ENCODE data around the gene CTNNA2.
"Not testable (repeated sequence)": the region's sequence is repeated elsewhere in the genome, so short reads cannot be mapped to it uniquely, and the experiment has no call there.

The CTNNA2 gene

DNA sequence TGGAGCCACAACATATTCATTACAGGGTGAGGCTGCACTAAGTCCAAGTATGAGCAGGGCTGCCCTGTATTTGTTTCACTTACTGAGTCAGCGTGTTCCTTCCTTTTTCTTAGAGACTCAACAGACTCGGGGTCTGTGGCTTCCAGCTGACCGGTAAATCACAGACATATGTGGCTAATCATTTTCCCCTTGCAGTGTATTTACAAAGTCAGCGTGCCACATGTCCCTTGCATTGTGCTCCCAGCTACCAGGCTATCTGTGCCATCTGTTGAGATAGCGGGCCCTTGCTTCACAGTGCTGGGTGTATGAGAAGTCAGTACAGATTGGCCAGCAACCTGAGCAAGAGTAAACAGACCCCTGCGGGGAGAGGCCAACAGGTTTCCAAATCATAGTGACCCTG lies 537.4 kb downstream of the CTNNA2 start:
- DNase-seq: no peak

GRCh38 chr2:80053522-80054345 lies 540.9 kb downstream of the CTNNA2 start:
- DNase-seq: peak; percentile 61

- DNase-seq: no peak
These were observed 541.5 kb downstream of the CTNNA2 start for GRCh38 chr2:80054346-80054675.

DNA sequence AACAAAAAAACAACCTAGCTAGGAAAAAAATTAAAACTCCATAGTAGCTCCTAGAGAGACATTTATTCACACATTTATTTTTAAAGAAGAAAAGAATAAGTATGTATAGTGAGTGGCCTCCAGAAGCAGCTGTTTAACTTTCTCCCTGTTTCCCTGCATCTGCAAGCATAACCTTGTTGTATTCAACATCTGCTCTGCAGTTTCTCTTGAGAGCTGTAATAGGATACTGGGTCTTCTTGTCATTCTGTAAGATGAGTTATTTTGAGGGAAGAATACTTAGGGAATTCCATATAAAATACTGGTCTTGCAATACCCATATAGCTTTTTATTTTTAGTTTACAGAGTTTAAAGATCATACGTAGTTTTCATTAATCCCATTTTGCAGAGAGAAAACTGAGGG lies 545.1 kb downstream of the CTNNA2 start:
- no peak for DNase-seq

DNA sequence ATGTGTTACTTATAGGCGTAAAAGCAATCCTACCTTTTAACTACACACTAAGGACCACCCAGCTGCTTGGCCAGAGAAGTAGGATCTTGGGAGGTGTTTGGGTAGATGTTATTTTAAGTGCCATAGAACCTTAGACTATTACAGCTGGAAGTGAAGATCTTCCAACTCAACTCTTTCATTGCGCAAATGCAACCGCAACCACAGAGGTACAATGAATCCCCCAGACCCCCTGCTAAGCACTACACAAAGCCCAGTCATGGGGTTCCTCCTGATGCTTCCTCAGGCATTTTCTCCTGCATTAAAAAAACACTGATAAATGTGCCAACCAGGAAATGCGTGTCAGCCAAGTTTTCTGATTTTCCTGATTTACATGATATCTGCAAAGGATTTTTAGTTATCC lies 545.7 kb downstream of the CTNNA2 start:
- no peak for DNase-seq

- no peak for DNase-seq
These were observed 546.6 kb downstream of the CTNNA2 start for GRCh38 chr2:80059447-80059846.

DNA sequence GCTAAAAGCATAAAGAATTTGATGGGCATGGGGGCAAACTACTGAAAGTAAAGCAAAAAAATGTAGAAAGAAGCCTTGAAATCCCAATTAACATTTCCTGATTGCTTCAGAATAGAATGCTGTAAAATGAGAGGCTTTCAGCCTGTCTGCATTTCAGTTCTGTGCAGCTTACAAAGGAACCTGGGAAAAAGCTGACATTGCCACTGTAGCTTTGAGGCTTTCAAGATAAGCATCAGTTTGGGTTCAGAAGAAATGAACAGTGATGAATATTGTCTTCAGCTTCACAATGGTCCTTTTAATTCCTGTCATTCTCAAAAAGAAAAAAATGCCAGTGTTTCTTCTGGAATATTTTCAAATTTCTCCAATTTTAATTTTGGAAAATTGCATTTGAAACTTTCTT lies 549.0 kb downstream of the CTNNA2 start:
- no peak for DNase-seq

GRCh38 chr2:80062298-80062697 lies 549.4 kb downstream of the CTNNA2 start:
- no peak for DNase-seq

DNA sequence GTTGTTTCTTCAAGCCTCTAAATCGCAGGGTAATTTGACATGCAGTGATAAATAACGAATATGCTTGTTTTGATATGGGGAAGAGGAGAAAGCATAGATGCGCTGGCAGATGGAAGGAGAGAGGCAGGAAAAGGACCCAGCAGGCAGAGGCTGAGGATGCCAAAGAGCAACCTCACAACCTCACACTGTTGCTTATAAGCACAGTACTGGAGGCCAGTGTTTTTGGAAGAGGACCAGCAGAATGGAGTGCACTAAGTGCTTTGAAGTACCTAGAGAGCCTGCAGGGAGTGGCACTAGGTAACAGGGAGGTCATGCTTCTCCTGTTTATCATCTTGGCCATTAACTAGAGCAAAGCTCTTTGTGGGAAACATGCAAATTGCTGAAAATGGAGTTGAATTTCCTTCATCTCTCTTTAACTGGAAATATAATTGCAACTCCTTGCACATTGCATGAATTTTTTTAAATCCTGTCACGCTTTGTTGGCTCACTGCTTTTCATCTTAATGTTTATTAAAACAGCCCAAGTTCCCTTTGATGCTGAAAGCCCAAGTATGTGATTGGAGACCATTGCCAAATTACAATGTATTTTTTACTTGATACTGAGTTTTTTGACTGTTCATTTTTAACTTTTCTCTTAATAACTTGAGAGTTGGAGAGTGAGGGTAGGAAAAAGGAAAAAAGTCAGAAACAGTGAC lies 555.3 kb downstream of the CTNNA2 start:
- DNase-seq: no peak

GRCh38 chr2:80070587-80070986 lies 557.7 kb downstream of the CTNNA2 start:
- DNase-seq: no peak

- no peak for DNase-seq
These were observed 559.1 kb downstream of the CTNNA2 start for GRCh38 chr2:80071941-80072340.

- peak; percentile 71 for DNase-seq
These were observed 560.3 kb downstream of the CTNNA2 start for GRCh38 chr2:80073134-80073561.

GRCh38 chr2:80074321-80075070 lies 561.6 kb downstream of the CTNNA2 start:
- no peak for DNase-seq

DNA sequence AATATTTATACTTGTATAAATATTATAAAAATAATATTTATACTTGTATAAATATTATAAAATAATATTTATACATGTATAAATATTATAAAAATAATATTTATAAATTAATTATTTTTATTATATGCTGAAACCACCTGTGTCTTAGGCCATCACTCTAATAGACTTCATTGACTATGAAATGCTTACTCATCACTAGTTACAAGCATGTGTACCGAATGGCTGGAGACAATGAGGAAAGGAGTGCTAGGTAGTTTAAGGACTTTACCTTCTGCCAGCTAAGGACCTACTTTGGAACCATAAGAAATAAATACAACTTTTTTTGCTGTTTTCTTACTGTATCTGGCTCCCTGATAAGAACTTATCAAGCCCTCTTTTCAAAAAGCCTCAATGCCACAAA lies 562.9 kb downstream of the CTNNA2 start:
- DNase-seq: no peak

DNA sequence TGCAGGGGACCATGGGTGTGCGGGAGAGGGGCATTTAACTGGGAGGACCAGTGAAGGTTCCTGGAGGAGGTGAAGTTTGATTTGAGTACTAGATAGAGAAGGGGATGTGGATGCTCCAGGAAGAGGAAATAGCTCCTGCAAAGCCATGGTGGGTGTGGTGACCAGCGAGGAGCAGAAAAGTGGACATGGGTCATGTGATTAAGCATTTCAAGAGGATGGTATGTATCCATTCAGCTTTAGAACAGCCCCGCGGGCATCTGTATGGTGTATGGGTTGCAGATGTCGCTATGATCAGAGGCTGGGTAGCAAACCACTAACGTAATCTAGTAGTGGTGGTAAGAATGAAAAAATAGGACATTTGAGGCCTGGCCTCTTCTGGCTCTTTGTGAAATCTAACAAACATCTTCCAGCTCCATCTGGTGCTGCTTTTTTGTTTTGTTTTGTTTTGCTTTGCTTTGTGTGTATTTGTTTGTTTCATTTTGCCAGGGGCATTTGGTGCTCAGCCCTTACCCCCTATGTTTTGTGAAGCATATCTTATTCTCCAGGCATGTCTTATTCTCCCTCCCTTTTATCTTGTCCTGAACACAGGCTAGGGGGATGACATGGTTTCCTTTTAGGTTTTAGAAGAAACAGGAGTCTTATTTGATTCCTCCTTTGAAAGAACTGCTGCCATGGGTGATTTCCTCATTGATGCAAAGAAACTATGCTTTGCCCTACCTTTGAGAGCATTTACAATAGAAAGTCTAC lies 565.6 kb downstream of the CTNNA2 start:
- DNase-seq: no peak

GRCh38 chr2:80080957-80081356 lies 568.1 kb downstream of the CTNNA2 start:
- DNase-seq: no peak

DNA sequence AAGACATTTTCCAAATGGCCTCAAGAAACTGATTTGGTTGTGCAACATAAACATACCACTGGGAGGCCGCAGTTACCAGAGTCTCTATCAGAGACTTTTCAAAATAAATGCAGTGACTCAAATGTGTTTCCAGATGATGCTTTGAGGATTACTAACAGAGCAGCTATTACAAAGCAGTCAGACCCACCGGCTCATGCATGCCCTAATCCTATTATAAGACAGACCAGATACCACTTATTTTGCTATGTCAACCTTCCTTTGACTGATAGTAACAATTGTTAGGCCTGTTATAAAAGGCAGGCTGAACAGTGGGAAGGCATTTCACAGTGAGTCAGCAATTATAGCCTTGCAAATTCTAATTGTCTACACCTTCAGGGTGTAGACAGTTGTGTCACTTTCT lies 574.0 kb downstream of the CTNNA2 start:
- DNase-seq: peak; percentile 5

DNA sequence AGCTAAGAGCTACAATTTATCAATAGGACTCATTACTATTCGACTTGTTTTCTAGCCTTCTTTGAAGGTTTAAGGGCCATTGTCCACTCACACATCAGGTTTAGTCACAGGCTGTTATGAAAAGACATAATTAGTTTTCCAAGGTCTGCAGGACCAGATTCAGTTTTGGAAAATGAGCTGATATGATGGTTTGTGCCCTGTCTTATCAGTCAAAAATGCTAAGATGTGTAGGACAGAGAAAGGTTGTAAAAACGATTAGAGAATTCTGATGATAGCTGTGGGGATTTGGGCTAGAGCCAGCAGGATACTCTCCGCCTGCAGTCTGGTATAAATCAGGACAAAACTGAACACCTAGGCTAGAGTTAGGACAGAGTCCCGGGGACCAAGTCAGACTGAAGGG lies 578.4 kb downstream of the CTNNA2 start:
- no peak for DNase-seq

DNA sequence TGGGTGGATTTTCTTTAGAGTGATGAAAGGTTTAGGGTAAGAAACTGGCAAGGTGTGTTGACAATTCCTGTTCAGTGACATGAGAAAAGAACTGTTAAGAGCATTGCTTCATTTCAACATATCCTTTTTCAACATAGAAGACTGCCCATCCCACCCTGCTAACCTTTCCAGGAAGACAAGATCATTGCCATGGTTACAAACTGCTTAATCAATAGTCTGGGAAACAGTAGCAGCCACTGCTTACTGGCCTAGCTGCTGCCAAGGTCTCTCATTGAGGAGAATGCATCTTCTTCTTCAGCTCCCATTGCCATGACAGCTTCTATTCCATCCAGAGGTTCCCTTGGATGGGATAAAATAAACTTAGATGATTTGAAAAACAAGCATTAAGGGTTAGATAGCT lies 579.6 kb downstream of the CTNNA2 start:
- DNase-seq: peak; percentile 22

DNA sequence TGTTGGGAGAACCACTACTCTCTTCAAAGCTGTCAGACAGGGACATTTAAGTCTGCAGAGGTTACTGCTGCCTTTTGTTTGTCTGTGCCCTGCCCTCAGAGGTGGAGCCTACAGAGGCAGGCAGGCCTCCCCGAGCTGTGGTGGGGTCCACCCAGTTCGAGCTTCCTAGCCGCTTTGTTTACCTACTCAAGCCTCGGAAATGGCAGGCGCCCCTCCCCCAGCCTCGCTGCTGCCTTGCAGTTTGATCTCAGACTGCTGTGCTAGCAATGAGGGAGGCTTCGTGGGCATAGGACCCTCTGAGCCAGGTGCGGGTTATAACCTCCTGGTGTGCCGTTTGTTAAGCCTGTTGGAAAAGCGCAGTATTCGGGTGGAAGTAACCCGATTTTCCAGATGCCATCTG lies 585.7 kb downstream of the CTNNA2 start:
- DNase-seq: not testable (repeated sequence)

- no peak for DNase-seq
These were observed 589.2 kb downstream of the CTNNA2 start for GRCh38 chr2:80102026-80102425.

DNA sequence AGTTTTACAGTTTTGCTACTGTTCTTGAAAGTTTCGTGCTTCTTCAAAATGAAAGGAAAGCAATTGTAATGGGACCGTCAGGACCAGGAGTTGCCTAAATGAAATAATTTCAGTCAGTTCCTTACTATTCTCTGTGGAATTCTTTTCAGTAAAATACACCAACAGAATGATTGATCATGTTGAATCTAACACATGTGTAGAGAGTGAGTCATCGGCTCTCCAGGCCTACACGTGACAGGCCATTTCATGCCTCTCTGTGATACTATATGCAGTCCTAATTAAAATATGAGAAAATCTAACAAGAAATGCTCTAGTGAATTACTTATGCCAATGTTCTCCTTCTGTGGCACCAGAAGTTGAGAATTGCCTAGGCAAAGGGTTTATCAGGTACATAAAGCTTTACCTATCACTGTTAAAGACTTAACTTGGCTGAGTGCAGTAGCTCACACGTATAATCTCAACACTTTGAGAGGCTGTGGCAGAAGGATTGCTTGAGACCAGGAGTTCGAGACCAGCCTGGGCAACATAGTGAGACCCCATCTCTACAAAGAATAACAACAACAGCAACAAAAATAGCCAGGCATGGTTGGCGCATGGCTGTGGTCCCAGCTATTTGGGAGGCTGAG lies 592.3 kb downstream of the CTNNA2 start:
- no peak for DNase-seq

GRCh38 chr2:80111185-80111584 lies 598.3 kb downstream of the CTNNA2 start:
- DNase-seq: no peak
